Activated CD8-positive, alpha-beta T cell treated with anti-CD3 and anti-CD28 coated beads, Interleukin-2, amount 10 ng/mL, durations not matched to agents 7 days and 5 days (primary cell): ENCODE measurements around the gene TNK1. TPM values are rescaled to one million over a fixed set of nuclear protein-coding genes. Genes with fewer than 3 reads are reported as not detected.

Experiments used
- ATAC-seq: fragments of 150-1000 bp; cut with Tn5 transposase; one replicate; pipeline ENCODE4 v1.10.0; 2021; ENCODE audit warnings: moderate library complexity
- CTCF ChIA-PET: fragments of 350-600 bp; sonication (Branson Sonifier 250); formaldehyde crosslinking; loops from one replicate; lab custom pipeline; 2021; ENCODE audit warnings: antibody characterized with exemption; lab: Charles Lee
- POLR2A ChIA-PET: fragments of 350-600 bp; sonication (Branson Sonifier 250); formaldehyde crosslinking; loops from one replicate; lab custom pipeline; 2021; ENCODE audit warnings: antibody characterized with exemption; lab: Charles Lee
- DNase-seq: peaks from one replicate; pipeline ENCODE4 v3.0.0-alpha.2; 2020
- H3K27ac Mint-ChIP-seq: one replicate; pipeline ENCODE4 v1.8.0; 2021; ENCODE audit warnings: mild to moderate bottlenecking, mixed read lengths
- H3K27me3 Mint-ChIP-seq: one replicate; pipeline ENCODE4 v1.8.0; 2021; ENCODE audit warnings: low read depth, mixed read lengths
- H3K36me3 Mint-ChIP-seq: one replicate; pipeline ENCODE4 v1.8.0; 2021; ENCODE audit warnings: low read depth, mixed read lengths
- H3K4me1 Mint-ChIP-seq: one replicate; pipeline ENCODE4 v1.8.0; 2021; ENCODE audit warnings: low read depth, mixed read lengths
- H3K4me3 Mint-ChIP-seq: one replicate; pipeline ENCODE4 v1.8.0; 2021; ENCODE audit warnings: mild to moderate bottlenecking, mixed read lengths
- H3K9me3 Mint-ChIP-seq: one replicate; pipeline ENCODE4 v1.8.0; 2022; ENCODE audit warnings: mixed read lengths; ENCODE audit not compliant: insufficient read depth
- total RNA-seq, 2 experiments: library from RNA; stranded (reverse); gene quantifications; one replicate each; pipeline ENCODE4 v1.2.3, GENCODE V29; 2021

The TNK1 gene
- total RNA-seq, 2 experiments from 2014 or later = 2.1 to 2.6 TPM

GRCh38 chr17:7392696-7393612, 12.1 kb downstream of the TNK1 start:
- no peak for DNase-seq
- no peak for ATAC-seq
- ChIA-PET CTCF (interaction anchor here (2.4 kb wide), 1 partner anchor 11 kb away, joined by 6 read pairs; the partner anchor contains the start of gene TMEM256), POLR2A (interaction anchor here (1.9 kb wide), 1 partner anchor 11 kb away, joined by 10 read pairs; the partner anchor contains the start of gene TMEM256)
- H3K36me3 Mint-ChIP-seq = peaks cover 33% of the 10 kb centered on the region
- H3K27me3 Mint-ChIP-seq = no peaks in the 10 kb centered on the region
- peak overlapping the region; percentile 49 for H3K27ac Mint-ChIP-seq
- H3K4me3 Mint-ChIP-seq = peak overlapping the region; percentile 92
- H3K9me3 Mint-ChIP-seq = no peaks in the 10 kb centered on the region
- H3K4me1 Mint-ChIP-seq = peaks cover 26% of the 10 kb centered on the region

GRCh38 chr17:7393613-7394451, 12.9 kb downstream of the TNK1 start:
- no peaks in the 10 kb centered on the region for H3K27me3 Mint-ChIP-seq
- peaks cover 26% of the 10 kb centered on the region for H3K4me1 Mint-ChIP-seq
- ATAC-seq (peak; percentile 64), DNase-seq (peak; percentile 70)
- POLR2A ChIA-PET = interaction anchor here (1.9 kb wide), 1 partner anchor 10 kb away, joined by 10 read pairs; the partner anchor contains the start of gene TMEM256
- peak overlapping the region; percentile 92 for H3K4me3 Mint-ChIP-seq
- peaks cover 33% of the 10 kb centered on the region for H3K36me3 Mint-ChIP-seq
- H3K9me3 Mint-ChIP-seq = no peaks in the 10 kb centered on the region
- CTCF ChIA-PET = interaction anchor here (0.7 to 2.4 kb wide), 5 partner anchors 10 to 64 kb away, joined by 3 to 6 read pairs (median 4); partner anchors contain the start of genes NEURL4, TMEM102, TMEM256 and TMEM95
- H3K27ac Mint-ChIP-seq = peak overlapping the region; percentile 87

GRCh38 chr17:7394452-7395191, 13.7 kb downstream of the TNK1 start, which contains the start of gene PLSCR3:
PLSCR3 (minus strand) TSS chr17:7394525; CDS start chr17:7394110, 415 bp downstream.
- CTCF ChIA-PET = interaction anchor here (0.7 to 2.4 kb wide), 6 partner anchors 9 to 97 kb away, joined by 3 to 6 read pairs (median 4); partner anchors contain the start of genes NEURL4, TMEM102, TMEM256 and TMEM95
- ATAC-seq (peak; percentile 91), DNase-seq (peak; percentile 82)
- peaks cover 25% of the 10 kb centered on the region for H3K36me3 Mint-ChIP-seq
- H3K4me1 Mint-ChIP-seq = peaks cover 23% of the 10 kb centered on the region
- POLR2A ChIA-PET = interaction anchor here (1.9 kb wide), 1 partner anchor 9 kb away, joined by 10 read pairs; the partner anchor contains the start of gene TMEM256
- no peaks in the 10 kb centered on the region for H3K9me3 Mint-ChIP-seq
- H3K27ac Mint-ChIP-seq = peak within 1 kb of the TSS; percentile 94
- no peaks in the 10 kb centered on the region for H3K27me3 Mint-ChIP-seq
- peak within 1 kb of the TSS; percentile 92 for H3K4me3 Mint-ChIP-seq

GRCh38 chr17:7396147-7396546, 15.3 kb downstream of the TNK1 start:
- ChIA-PET CTCF (no interaction called here), POLR2A (no interaction called here)
- Mint-ChIP-seq H3K4me3 (no peak overlapping the region), H3K27me3 (no peaks in the 10 kb centered on the region), H3K9me3 (no peaks in the 10 kb centered on the region), H3K27ac (no peak overlapping the region), H3K4me1 (peaks cover 23% of the 10 kb centered on the region), H3K36me3 (peaks cover 17% of the 10 kb centered on the region)
- DNase-seq (no peak), ATAC-seq (no peak)

GRCh38 chr17:7398612-7399011, 17.7 kb downstream of the TNK1 start:
- Mint-ChIP-seq H3K36me3 (peaks cover 2% of the 10 kb centered on the region), H3K27ac (no peak overlapping the region), H3K9me3 (no peaks in the 10 kb centered on the region), H3K4me1 (peaks cover 16% of the 10 kb centered on the region), H3K4me3 (no peak overlapping the region), H3K27me3 (no peaks in the 10 kb centered on the region)
- no peak for ATAC-seq
- ChIA-PET CTCF (interaction anchor here (0.6 kb wide), 1 partner anchor 37 kb away, joined by 4 read pairs; the partner anchor contains the start of gene TMEM102), POLR2A (interaction anchor here (0.9 kb wide), 1 partner anchor 33 kb away, joined by 4 read pairs; no protein-coding TSS in a partner anchor)
- no peak for DNase-seq

GRCh38 chr17:7403043-7403726, 22.3 kb downstream of the TNK1 start:
- Mint-ChIP-seq H3K4me3 (peak overlapping the region; percentile 95), H3K36me3 (peaks cover 2% of the 10 kb centered on the region), H3K4me1 (peaks cover 18% of the 10 kb centered on the region), H3K27me3 (peaks cover 9% of the 10 kb centered on the region), H3K9me3 (no peaks in the 10 kb centered on the region), H3K27ac (peak overlapping the region; percentile 94)
- POLR2A ChIA-PET = interaction anchor here (0.6 to 2.2 kb wide), 7 partner anchors 9 to 171 kb away, joined by 3 to 10 read pairs (median 4); partner anchors contain the start of genes NEURL4, PLSCR3 and POLR2A
- no peak for ATAC-seq
- DNase-seq = peak; percentile 49
- CTCF ChIA-PET = interaction anchor here (0.6 to 3.8 kb wide), 7 partner anchors 10 to 122 kb away, joined by 3 to 22 read pairs (median 4); partner anchors contain the start of genes PLSCR3, SLC2A4, TMEM102 and TMEM95

GRCh38 chr17:7403727-7403976, 22.8 kb downstream of the TNK1 start:
- Mint-ChIP-seq H3K36me3 (peaks cover 2% of the 10 kb centered on the region), H3K4me3 (peak overlapping the region; percentile 95), H3K4me1 (peaks cover 18% of the 10 kb centered on the region), H3K27ac (peak overlapping the region; percentile 94), H3K27me3 (peaks cover 9% of the 10 kb centered on the region), H3K9me3 (no peaks in the 10 kb centered on the region)
- ChIA-PET POLR2A (interaction anchor here (0.5 to 2.2 kb wide), 9 partner anchors 9 to 170 kb away, joined by 3 to 10 read pairs (median 4); partner anchors contain the start of genes NEURL4, PLSCR3 and POLR2A), CTCF (interaction anchor here (0.8 to 3.8 kb wide), 7 partner anchors 10 to 123 kb away, joined by 3 to 22 read pairs (median 6); partner anchors contain the start of genes PLSCR3, SLC2A4, TMEM102 and TMEM95)
- ATAC-seq (no peak), DNase-seq (no peak)

- Mint-ChIP-seq H3K27me3 (peaks cover 9% of the 10 kb centered on the region), H3K36me3 (peaks cover 2% of the 10 kb centered on the region), H3K27ac (peak within 1 kb of the TSS; percentile 94), H3K4me1 (peaks cover 18% of the 10 kb centered on the region), H3K9me3 (no peaks in the 10 kb centered on the region), H3K4me3 (peak within 1 kb of the TSS; percentile 95)
- DNase-seq (peak; percentile 99), ATAC-seq (peak; percentile 94)
- ChIA-PET POLR2A (interaction anchor here (0.5 to 2.2 kb wide), 9 partner anchors 9 to 170 kb away, joined by 3 to 10 read pairs (median 4); partner anchors contain the start of genes NEURL4, PLSCR3 and POLR2A), CTCF (interaction anchor here (0.8 to 3.8 kb wide), 4 partner anchors 11 to 123 kb away, joined by 4 to 22 read pairs (median 7); partner anchors contain the start of genes PLSCR3, SLC2A4 and TMEM102)
These were observed 23.3 kb downstream of the TNK1 start, which contains the start of gene TMEM256 for GRCh38 chr17:7403977-7404736. TMEM256 (minus strand) TSS chr17:7404097; CDS start chr17:7404084, 13 bp downstream.

GRCh38 chr17:7404737-7405349, 24.0 kb downstream of the TNK1 start:
- ATAC-seq = peak; percentile 39
- H3K27ac Mint-ChIP-seq = peak overlapping the region; percentile 94
- CTCF ChIA-PET = interaction anchor here (0.8 to 3.8 kb wide), 2 partner anchors 31 to 49 kb away, joined by 8 to 22 read pairs; partner anchors contain the start of gene TMEM102
- peaks cover 18% of the 10 kb centered on the region for H3K4me1 Mint-ChIP-seq
- H3K36me3 Mint-ChIP-seq = peaks cover 2% of the 10 kb centered on the region
- peak overlapping the region; percentile 95 for H3K4me3 Mint-ChIP-seq
- POLR2A ChIA-PET = interaction anchor here (0.8 to 2.2 kb wide), 3 partner anchors 9 to 79 kb away, joined by 3 to 10 read pairs (median 6); partner anchors contain the start of genes PLSCR3 and POLR2A
- H3K27me3 Mint-ChIP-seq = peaks cover 9% of the 10 kb centered on the region
- no peak for DNase-seq
- H3K9me3 Mint-ChIP-seq = no peaks in the 10 kb centered on the region
